H9 (cell line): ENCODE results near the gene RGS6. TPM values are rescaled to one million over a fixed set of nuclear protein-coding genes. Genes with fewer than 3 reads are reported as not detected.

ENCODE experiments used
- DNase-seq: peaks from one replicate; pipeline ENCODE4 v3.0.0-alpha.2; 2017
- H2AFZ ChIP-seq: one replicate; pipeline ENCODE4 v1.6.1; 2013; ENCODE audit warnings: mild to moderate bottlenecking, low read length, control low read depth, moderate library complexity
- H2AK5ac ChIP-seq: 2 replicates; pipeline ENCODE4 v1.6.1; 2013; ENCODE audit warnings: low read length, control low read depth, mixed read lengths; ENCODE audit not compliant: insufficient read length
- H2BK120ac ChIP-seq: one replicate; pipeline ENCODE4 v1.6.1; 2013; ENCODE audit warnings: low read depth, mild to moderate bottlenecking, low read length, control low read depth, inconsistent platforms; ENCODE audit not compliant: poor library complexity, severe bottlenecking
- H2BK12ac ChIP-seq: 2 replicates; pipeline ENCODE4 v1.6.1; 2013; ENCODE audit warnings: low read length, control low read depth, mixed read lengths, low read depth; ENCODE audit not compliant: insufficient read length
- H2BK15ac ChIP-seq: 2 replicates; pipeline ENCODE4 v1.6.1; 2013; ENCODE audit warnings: low read depth, low read length, control low read depth
- H2BK20ac ChIP-seq: one replicate; pipeline ENCODE4 v1.6.1; 2013; ENCODE audit warnings: low read depth, mild to moderate bottlenecking, low read length, control low read depth, inconsistent platforms; ENCODE audit not compliant: poor library complexity, severe bottlenecking
- H2BK5ac ChIP-seq: 2 replicates; pipeline ENCODE4 v1.6.1; 2013; ENCODE audit warnings: low read length, control low read depth, mixed read lengths; ENCODE audit not compliant: insufficient read length
- H3K14ac ChIP-seq: 2 replicates; pipeline ENCODE4 v1.6.1; 2013; ENCODE audit warnings: low read length, control low read depth; ENCODE audit not compliant: insufficient read depth
- H3K18ac ChIP-seq: 2 replicates; pipeline ENCODE4 v1.6.1; 2013; ENCODE audit warnings: low read depth, mild to moderate bottlenecking, mixed read lengths, low read length, control low read depth; ENCODE audit not compliant: insufficient read length
- H3K23ac ChIP-seq: 2 replicates; pipeline ENCODE4 v1.6.1; 2013; ENCODE audit warnings: low read length, control low read depth, mixed read lengths, low read depth; ENCODE audit not compliant: insufficient read length
- H3K23me2 ChIP-seq: 2 replicates; pipeline ENCODE4 v1.6.1; 2013; ENCODE audit warnings: low read depth, mild to moderate bottlenecking, mixed read lengths, low read length, control low read depth; ENCODE audit not compliant: insufficient read length, poor library complexity, severe bottlenecking
- H3K27ac ChIP-seq: 2 replicates; pipeline ENCODE4 v1.5.1; 2013; ENCODE audit warnings: low read length, control low read depth, mixed read lengths, low read depth; ENCODE audit not compliant: insufficient read length
- H3K27me3 ChIP-seq: 2 replicates; pipeline ENCODE4 v1.6.1; 2013; ENCODE audit warnings: low read length, control low read depth, inconsistent platforms; ENCODE audit not compliant: insufficient read depth
- H3K4ac ChIP-seq: 2 replicates; pipeline ENCODE4 v1.6.1; 2013; ENCODE audit warnings: low read depth, mild to moderate bottlenecking, control low read depth, inconsistent platforms, low read length, moderate library complexity
- H3K4me1 ChIP-seq: 2 replicates; pipeline ENCODE4 v1.6.1; 2013; ENCODE audit warnings: low read length, control low read depth, inconsistent platforms; ENCODE audit not compliant: insufficient read depth
- H3K4me2 ChIP-seq: 2 replicates; pipeline ENCODE4 v1.6.1; 2013; ENCODE audit warnings: low read length, control low read depth, mixed read lengths; ENCODE audit not compliant: insufficient read length, insufficient read depth
- H3K56ac ChIP-seq: 2 replicates; pipeline ENCODE4 v1.6.1; 2013; ENCODE audit warnings: low read depth, mild to moderate bottlenecking, mixed read lengths, low read length, control low read depth; ENCODE audit not compliant: insufficient read length
- H3K79me1 ChIP-seq: 2 replicates; pipeline ENCODE4 v1.6.1; 2013; ENCODE audit warnings: low read depth, mild to moderate bottlenecking, moderate library complexity, low read length, control low read depth, inconsistent platforms; ENCODE audit not compliant: insufficient read depth, poor library complexity, severe bottlenecking
- H3K79me2 ChIP-seq: 2 replicates; pipeline ENCODE4 v1.6.1; 2013; ENCODE audit warnings: low read length, control low read depth, inconsistent platforms; ENCODE audit not compliant: insufficient read depth
- H3K9ac ChIP-seq: 2 replicates; pipeline ENCODE4 v1.6.1; 2013; ENCODE audit warnings: low read length, control low read depth, mixed read lengths; ENCODE audit not compliant: insufficient read length; ENCODE audit errors: extremely low read depth
- H3K9me3 ChIP-seq: one replicate; pipeline ENCODE4 v1.6.1; 2013; ENCODE audit warnings: low read depth, low read length, inconsistent platforms; ENCODE audit not compliant: control insufficient read depth
- H3T11ph ChIP-seq: one replicate; pipeline ENCODE4 v1.6.1; 2013; ENCODE audit warnings: mild to moderate bottlenecking, low read length, control low read depth, inconsistent platforms
- H4K20me1 ChIP-seq: one replicate; pipeline ENCODE4 v1.6.1; 2013; ENCODE audit not compliant: control insufficient read depth, insufficient read length, insufficient read depth
- H4K5ac ChIP-seq: 2 replicates; pipeline ENCODE4 v1.6.1; 2013; ENCODE audit warnings: low read depth, mild to moderate bottlenecking, mixed read lengths, low read length, control low read depth; ENCODE audit not compliant: insufficient read length
- H4K8ac ChIP-seq: replicated peaks from 2 replicates; pipeline ENCODE4 v1.6.1; 2013; ENCODE audit warnings: low read length, control low read depth, mixed read lengths, low read depth; ENCODE audit not compliant: insufficient read length
- H4K91ac ChIP-seq: 2 replicates; pipeline ENCODE4 v1.6.1; 2013; ENCODE audit warnings: low read depth, mild to moderate bottlenecking, moderate library complexity, mixed read lengths, low read length, control low read depth; ENCODE audit not compliant: insufficient read length
- H3K27ac Mint-ChIP-seq, 3 experiments: 2 replicates in 2 of 3; 3 replicates in 1 of 3; pipeline ENCODE4 v1.8.0; 2020 to 2021; ENCODE audit warnings: mixed read lengths in 3 of 3, mild to moderate bottlenecking in 1 of 3, moderate library complexity in 1 of 3
- H3K27me3 Mint-ChIP-seq: 2 replicates; pipeline ENCODE4 v1.8.0; 2021; ENCODE audit warnings: low read depth, mild to moderate bottlenecking, moderate library complexity, mixed read lengths
- H3K36me3 Mint-ChIP-seq, 3 experiments: 2 replicates in 2 of 3; 3 replicates in 1 of 3; pipeline ENCODE4 v1.8.0; 2020 to 2021; ENCODE audit warnings: low read depth in 3 of 3, mixed read lengths in 3 of 3; ENCODE audit not compliant: insufficient read depth in 1 of 3
- H3K4me1 Mint-ChIP-seq, 2 experiments: 2 replicates each; pipeline ENCODE4 v1.8.0; 2020; ENCODE audit warnings: mixed read lengths in 2 of 2
- H3K4me3 Mint-ChIP-seq, 2 experiments: 2 replicates in 1 of 2; 3 replicates in 1 of 2; pipeline ENCODE4 v1.8.0; 2020 to 2021; ENCODE audit warnings: mild to moderate bottlenecking in 2 of 2, mixed read lengths in 2 of 2, moderate library complexity in 1 of 2
- H3K9me3 Mint-ChIP-seq, 2 experiments: 2 replicates in 1 of 2; 3 replicates in 1 of 2; pipeline ENCODE4 v1.8.0; 2020; ENCODE audit warnings: mild to moderate bottlenecking in 2 of 2, mixed read lengths in 2 of 2, moderate library complexity in 1 of 2
- WGBS: extraction: QIAGEN DNeasy Blood & Tissue Kit; methylation state at CpG from one replicate; pipeline ENCODE4 v1.1.7; 2013; ENCODE audit warnings: missing lambda C conversion rate, low lambda C conversion rate, mixed read lengths; ENCODE audit not compliant: insufficient read length; ENCODE audit errors: extremely low coverage; 5-methylcytosine and 5-hydroxymethylcytosine counted together
- total RNA-seq: library from RNA; stranded (reverse); gene quantifications from 2 replicates; pipeline ENCODE4 v1.2.1, GENCODE V29; 2021
- TF ChIP-seq, protein P1 (sequence below): fragments of 200-600 bp; sonication (generic); conservative IDR thresholded peaks from 3 replicates; pipeline ENCODE4 v1.8.0; 2021; ENCODE audit warnings: antibody characterized with exemption, mild to moderate bottlenecking

The RGS6 gene
- total RNA-seq, 1 experiment from 2014 or later: 3.0 TPM

DNA sequence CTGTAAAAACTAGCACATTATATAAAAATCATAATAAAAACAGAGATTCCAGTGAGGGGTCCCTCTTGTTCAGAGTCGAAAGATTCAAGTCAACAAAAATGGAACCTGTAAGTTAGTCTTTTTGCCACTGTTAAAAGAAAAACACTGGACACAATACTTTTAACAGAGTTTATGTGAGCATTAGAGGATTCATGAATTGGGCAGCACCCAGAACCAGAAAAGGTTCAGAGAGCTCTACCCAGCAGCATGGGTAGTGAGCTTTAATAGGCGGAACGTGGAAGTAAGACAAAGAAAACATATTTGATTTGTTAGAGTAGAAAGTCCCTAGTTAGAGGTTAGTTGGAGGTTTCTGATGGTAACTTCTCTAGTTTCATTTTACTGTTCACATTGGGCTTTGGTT, 476.8 kb downstream of the RGS6 start:
- no peak overlapping the region for H2BK20ac ChIP-seq
- no peak overlapping the region for H3K9ac ChIP-seq
- H3K56ac ChIP-seq: no peak overlapping the region
- H2BK120ac ChIP-seq: no peak overlapping the region
- no peak overlapping the region for H2AFZ ChIP-seq
- H3K18ac ChIP-seq: no peak overlapping the region
- no peaks in the 10 kb centered on the region for H4K20me1 ChIP-seq
- no peaks in the 10 kb centered on the region for H3K79me2 ChIP-seq
- H4K8ac ChIP-seq: no peak overlapping the region
- no peak overlapping the region for H3K14ac ChIP-seq
- H3K23me2 ChIP-seq: no peaks in the 10 kb centered on the region
- H3K27me3 Mint-ChIP-seq: no peaks in the 10 kb centered on the region; the same call in 1 of the 2 replicates
- H4K91ac ChIP-seq: no peak overlapping the region
- H3T11ph ChIP-seq: no peak overlapping the region
- H4K5ac ChIP-seq: no peak overlapping the region
- TF ChIP-seq, protein P1, sequence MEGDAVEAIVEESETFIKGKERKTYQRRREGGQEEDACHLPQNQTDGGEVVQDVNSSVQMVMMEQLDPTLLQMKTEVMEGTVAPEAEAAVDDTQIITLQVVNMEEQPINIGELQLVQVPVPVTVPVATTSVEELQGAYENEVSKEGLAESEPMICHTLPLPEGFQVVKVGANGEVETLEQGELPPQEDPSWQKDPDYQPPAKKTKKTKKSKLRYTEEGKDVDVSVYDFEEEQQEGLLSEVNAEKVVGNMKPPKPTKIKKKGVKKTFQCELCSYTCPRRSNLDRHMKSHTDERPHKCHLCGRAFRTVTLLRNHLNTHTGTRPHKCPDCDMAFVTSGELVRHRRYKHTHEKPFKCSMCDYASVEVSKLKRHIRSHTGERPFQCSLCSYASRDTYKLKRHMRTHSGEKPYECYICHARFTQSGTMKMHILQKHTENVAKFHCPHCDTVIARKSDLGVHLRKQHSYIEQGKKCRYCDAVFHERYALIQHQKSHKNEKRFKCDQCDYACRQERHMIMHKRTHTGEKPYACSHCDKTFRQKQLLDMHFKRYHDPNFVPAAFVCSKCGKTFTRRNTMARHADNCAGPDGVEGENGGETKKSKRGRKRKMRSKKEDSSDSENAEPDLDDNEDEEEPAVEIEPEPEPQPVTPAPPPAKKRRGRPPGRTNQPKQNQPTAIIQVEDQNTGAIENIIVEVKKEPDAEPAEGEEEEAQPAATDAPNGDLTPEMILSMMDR: no peak
- H3K4me2 ChIP-seq: no peak overlapping the region
- H3K4me1 Mint-ChIP-seq: peaks cover 6 to 7% of the 10 kb centered on the region in 2 experiments; a peak in 3 of 4 replicates
- no peaks in the 10 kb centered on the region for H3K27me3 ChIP-seq
- no peak for DNase-seq
- H3K4me3 Mint-ChIP-seq: no peak overlapping the region; a peak in 1 of 5 replicates
- peaks cover 2 to 5% (median 2%) of the 10 kb centered on the region in 3 experiments; a peak in 3 of 7 replicates for H3K36me3 Mint-ChIP-seq
- WGBS: no CpG with 5 or more reads among the region's 3 CpGs
- H2BK5ac ChIP-seq: no peak overlapping the region
- no peak overlapping the region for H3K27ac Mint-ChIP-seq
- no peaks in the 10 kb centered on the region for H3K4me1 ChIP-seq
- H2BK12ac ChIP-seq: no peak overlapping the region
- no peak overlapping the region for H3K23ac ChIP-seq
- peaks cover 8 to 12% of the 10 kb centered on the region in 2 experiments for H3K9me3 Mint-ChIP-seq
- no peak overlapping the region for H3K4ac ChIP-seq
- H2BK15ac ChIP-seq: no peak overlapping the region
- H3K9me3 ChIP-seq: no peaks in the 10 kb centered on the region
- H3K27ac ChIP-seq: no peak overlapping the region
- no peaks in the 10 kb centered on the region for H3K79me1 ChIP-seq
- H2AK5ac ChIP-seq: no peak overlapping the region
